Measurements from ENCODE around the gene ALCAM.

Gene ALCAM

GRCh38 chr3:105616374-105617121, 249.8 kb downstream of the ALCAM start:
- H3K14ac ChIP-seq (ENCODE audit: low read length): no peak overlapping the region
- no CpG with 5 or more reads among the region's 5 CpGs for WGBS (ENCODE audit: extremely low coverage, insufficient coverage, insufficient read length)
- H4K12ac ChIP-seq (ENCODE audit: low read depth, low read length): no peak overlapping the region
- H3K79me1 ChIP-seq (ENCODE audit: low read length): no peaks in the 10 kb centered on the region
- H3K79me2 ChIP-seq (ENCODE audit: control insufficient read depth, insufficient read depth, low read length, poor library complexity): no peaks in the 10 kb centered on the region
- H3K9me3 ChIP-seq (ENCODE audit: insufficient read depth, low read depth, low read length): no peaks in the 10 kb centered on the region
- H3K4me1 ChIP-seq (ENCODE audit: control insufficient read depth in 1 of 2, insufficient read depth in 2 of 2, low read length in 2 of 2): no peaks in the 10 kb centered on the region
- H4K91ac ChIP-seq (ENCODE audit: low read depth, low read length): no peak overlapping the region
- DNase-seq: no peak
- H3K18ac ChIP-seq (ENCODE audit: low read length): no peak overlapping the region
- no peak overlapping the region for H2BK120ac ChIP-seq (ENCODE audit: insufficient read depth, low read length, poor library complexity)
- no peak overlapping the region for H4K8ac ChIP-seq (ENCODE audit: low read depth, low read length)
- no peak overlapping the region for H2AFZ ChIP-seq (ENCODE audit: insufficient read depth, low read length, poor library complexity)
- H3K36me3 ChIP-seq (ENCODE audit: control insufficient read depth in 1 of 2, insufficient read depth in 2 of 2, low read length in 2 of 2): no peaks in the 10 kb centered on the region
- no peak overlapping the region for H2AK5ac ChIP-seq (ENCODE audit: low read length)
- H2BK5ac ChIP-seq (ENCODE audit: low read depth, low read length, poor library complexity): no peak overlapping the region
- no peak overlapping the region for H3K9ac ChIP-seq (ENCODE audit: low read length)
- no peaks in the 10 kb centered on the region for H3K27me3 ChIP-seq (ENCODE audit: insufficient read depth, low read length)
- H3K23ac ChIP-seq (ENCODE audit: low read length): no peak overlapping the region
- no peak overlapping the region for H3K4ac ChIP-seq (ENCODE audit: low read depth, low read length)
- H2BK12ac ChIP-seq (ENCODE audit: low read length): no peak overlapping the region
- H3K4me3 ChIP-seq (ENCODE audit: low read depth, low read length): no peak overlapping the region
- no peak overlapping the region for H3K27ac ChIP-seq (ENCODE audit: low read depth, low read length)
- no peak overlapping the region for H3K4me2 ChIP-seq (ENCODE audit: low read length)

GRCh38 chr3:105618556-105618955, 251.8 kb downstream of the ALCAM start:
- Histone ChIP-seq H2AK5ac (ENCODE audit: low read length) (no peak overlapping the region), H2AFZ (ENCODE audit: insufficient read depth, low read length, poor library complexity) (no peak overlapping the region), H2BK12ac (ENCODE audit: low read length) (no peak overlapping the region), H3K9me3 (ENCODE audit: insufficient read depth, low read depth, low read length) (no peaks in the 10 kb centered on the region), H3K79me2 (ENCODE audit: control insufficient read depth, insufficient read depth, low read length, poor library complexity) (no peaks in the 10 kb centered on the region), H3K36me3 (ENCODE audit: control insufficient read depth in 1 of 2, insufficient read depth in 2 of 2, low read length in 2 of 2) (no peaks in the 10 kb centered on the region), H3K18ac (ENCODE audit: low read length) (no peak overlapping the region), H3K4ac (ENCODE audit: low read depth, low read length) (no peak overlapping the region), H3K14ac (ENCODE audit: low read length) (no peak overlapping the region), H2BK5ac (ENCODE audit: low read depth, low read length, poor library complexity) (no peak overlapping the region), H4K12ac (ENCODE audit: low read depth, low read length) (no peak overlapping the region), H3K4me3 (ENCODE audit: low read depth, low read length) (no peak overlapping the region), H2BK120ac (ENCODE audit: insufficient read depth, low read length, poor library complexity) (no peak overlapping the region), H4K8ac (ENCODE audit: low read depth, low read length) (no peak overlapping the region), H3K4me2 (ENCODE audit: low read length) (no peak overlapping the region), H3K23ac (ENCODE audit: low read length) (no peak overlapping the region), H3K9ac (ENCODE audit: low read length) (no peak overlapping the region), H3K4me1 (ENCODE audit: control insufficient read depth in 1 of 2, insufficient read depth in 2 of 2, low read length in 2 of 2) (no peaks in the 10 kb centered on the region), H3K79me1 (ENCODE audit: low read length) (no peaks in the 10 kb centered on the region), H3K27ac (ENCODE audit: low read depth, low read length) (no peak overlapping the region), H4K91ac (ENCODE audit: low read depth, low read length) (no peak overlapping the region), H3K27me3 (ENCODE audit: insufficient read depth, low read length) (no peaks in the 10 kb centered on the region)
- WGBS (ENCODE audit: extremely low coverage, insufficient coverage, insufficient read length): no CpG with 5 or more reads among the region's 5 CpGs
- DNase-seq: no peak

- Histone ChIP-seq H3K14ac (ENCODE audit: low read length) (no peak overlapping the region), H3K79me1 (ENCODE audit: low read length) (no peaks in the 10 kb centered on the region), H2BK12ac (ENCODE audit: low read length) (no peak overlapping the region), H4K91ac (ENCODE audit: low read depth, low read length) (no peak overlapping the region), H4K8ac (ENCODE audit: low read depth, low read length) (no peak overlapping the region), H2BK5ac (ENCODE audit: low read depth, low read length, poor library complexity) (no peak overlapping the region), H3K27ac (ENCODE audit: low read depth, low read length) (no peak overlapping the region), H3K36me3 (ENCODE audit: control insufficient read depth in 1 of 2, insufficient read depth in 2 of 2, low read length in 2 of 2) (no peaks in the 10 kb centered on the region), H3K9me3 (ENCODE audit: insufficient read depth, low read depth, low read length) (no peaks in the 10 kb centered on the region), H3K4me3 (ENCODE audit: low read depth, low read length) (no peak overlapping the region), H3K4ac (ENCODE audit: low read depth, low read length) (no peak overlapping the region), H3K79me2 (ENCODE audit: control insufficient read depth, insufficient read depth, low read length, poor library complexity) (no peaks in the 10 kb centered on the region), H3K4me2 (ENCODE audit: low read length) (no peak overlapping the region), H2AK5ac (ENCODE audit: low read length) (no peak overlapping the region), H2AFZ (ENCODE audit: insufficient read depth, low read length, poor library complexity) (no peak overlapping the region), H3K4me1 (ENCODE audit: control insufficient read depth in 1 of 2, insufficient read depth in 2 of 2, low read length in 2 of 2) (no peaks in the 10 kb centered on the region), H3K9ac (ENCODE audit: low read length) (no peak overlapping the region), H3K27me3 (ENCODE audit: insufficient read depth, low read length) (no peaks in the 10 kb centered on the region), H2BK120ac (ENCODE audit: insufficient read depth, low read length, poor library complexity) (no peak overlapping the region), H3K18ac (ENCODE audit: low read length) (no peak overlapping the region), H4K12ac (ENCODE audit: low read depth, low read length) (no peak overlapping the region), H3K23ac (ENCODE audit: low read length) (no peak overlapping the region)
- DNase-seq: no peak
- no CpG with 5 or more reads among the region's 2 CpGs for WGBS (ENCODE audit: extremely low coverage, insufficient coverage, insufficient read length)
These were observed 252.9 kb downstream of the ALCAM start for GRCh38 chr3:105619651-105620050.

GRCh38 chr3:105620236-105620635, 253.5 kb downstream of the ALCAM start:
- Histone ChIP-seq H3K79me1 (ENCODE audit: low read length) (no peaks in the 10 kb centered on the region), H3K79me2 (ENCODE audit: control insufficient read depth, insufficient read depth, low read length, poor library complexity) (no peaks in the 10 kb centered on the region), H2AFZ (ENCODE audit: insufficient read depth, low read length, poor library complexity) (no peak overlapping the region), H3K27ac (ENCODE audit: low read depth, low read length) (no peak overlapping the region), H4K8ac (ENCODE audit: low read depth, low read length) (no peak overlapping the region), H3K4me1 (ENCODE audit: control insufficient read depth in 1 of 2, insufficient read depth in 2 of 2, low read length in 2 of 2) (no peaks in the 10 kb centered on the region), H2BK120ac (ENCODE audit: insufficient read depth, low read length, poor library complexity) (no peak overlapping the region), H2BK12ac (ENCODE audit: low read length) (no peak overlapping the region), H3K14ac (ENCODE audit: low read length) (no peak overlapping the region), H3K4me2 (ENCODE audit: low read length) (no peak overlapping the region), H2AK5ac (ENCODE audit: low read length) (no peak overlapping the region), H3K36me3 (ENCODE audit: control insufficient read depth in 1 of 2, insufficient read depth in 2 of 2, low read length in 2 of 2) (no peaks in the 10 kb centered on the region), H3K18ac (ENCODE audit: low read length) (no peak overlapping the region), H3K9me3 (ENCODE audit: insufficient read depth, low read depth, low read length) (no peaks in the 10 kb centered on the region), H3K4me3 (ENCODE audit: low read depth, low read length) (no peak overlapping the region), H4K91ac (ENCODE audit: low read depth, low read length) (no peak overlapping the region), H3K23ac (ENCODE audit: low read length) (no peak overlapping the region), H4K12ac (ENCODE audit: low read depth, low read length) (no peak overlapping the region), H3K27me3 (ENCODE audit: insufficient read depth, low read length) (no peaks in the 10 kb centered on the region), H3K4ac (ENCODE audit: low read depth, low read length) (no peak overlapping the region), H3K9ac (ENCODE audit: low read length) (no peak overlapping the region), H2BK5ac (ENCODE audit: low read depth, low read length, poor library complexity) (no peak overlapping the region)
- WGBS (ENCODE audit: extremely low coverage, insufficient coverage, insufficient read length): no CpG with 5 or more reads among the region's 2 CpGs
- DNase-seq: no peak

Measured in trophoblast cell (in vitro differentiated cells and primary cell).